ENCODE measurements around the gene C11orf54.

C11orf54 gene

DNA sequence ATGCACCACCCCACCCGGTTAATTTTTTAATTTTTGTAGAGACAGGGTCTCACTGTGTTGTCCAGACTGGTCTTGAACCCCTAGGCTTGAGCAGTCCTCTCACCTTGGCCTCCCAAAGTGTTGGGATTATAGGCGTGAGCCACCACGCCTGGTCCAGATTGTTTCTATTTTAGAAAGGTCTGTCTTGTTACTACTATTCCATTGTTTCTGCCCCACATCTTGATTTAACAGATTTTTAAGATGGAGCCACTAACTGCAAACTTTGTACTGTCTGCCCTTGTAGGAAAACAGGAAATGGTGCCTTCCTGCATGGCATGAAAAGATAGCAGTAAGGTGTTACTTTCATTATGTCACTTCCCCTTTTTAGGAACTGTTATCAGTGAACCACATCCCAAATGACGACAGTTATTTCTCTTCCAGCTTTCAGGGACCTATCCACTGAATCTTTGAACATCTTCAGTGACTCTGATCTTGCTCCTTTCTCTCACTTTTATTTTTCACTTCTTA lies 23.4 kb upstream of the C11orf54 start:
- H3K36me3 ChIP-seq (ENCODE audit: insufficient read depth, low read length), result peaks cover 69% of the 10 kb centered on the region

DNA sequence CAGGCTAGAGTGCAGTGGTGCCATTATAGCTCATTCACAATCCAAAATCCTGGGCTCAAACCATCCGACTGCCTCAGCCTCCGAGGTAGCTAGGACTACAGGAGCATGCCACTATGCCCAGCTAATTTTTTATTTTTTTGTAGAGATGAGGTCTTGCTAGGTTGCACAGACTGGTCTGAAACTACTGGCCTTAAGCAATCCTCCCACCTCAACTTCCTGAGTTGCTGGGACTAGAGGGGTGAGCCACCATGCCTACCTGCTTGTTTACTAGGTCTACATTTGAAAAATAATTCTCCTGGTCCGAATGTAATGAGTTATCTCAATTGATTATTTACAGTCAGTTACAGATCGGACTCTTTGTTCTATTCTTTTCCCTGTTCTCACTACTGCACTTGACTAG lies 22.2 kb upstream of the C11orf54 start:
- Histone ChIP-seq H3K4me2 (ENCODE audit: low read depth, low read length, poor library complexity, severe bottlenecking) (no peak overlapping the region), H3K4me3 (ENCODE audit: low read length, poor library complexity, severe bottlenecking) (no peak overlapping the region), H4K20me1 (ENCODE audit: insufficient read depth, low read length, poor library complexity, severe bottlenecking) (no peaks in the 10 kb centered on the region), H3K79me2 (ENCODE audit: insufficient read depth, low read length) (no peaks in the 10 kb centered on the region), H3K36me3 (ENCODE audit: insufficient read depth, low read length) (peaks cover 71% of the 10 kb centered on the region), H3K9me2 (replicated peaks; ENCODE audit: low read depth, low read length) (no peaks in the 10 kb centered on the region), H2AFZ (ENCODE audit: low read length) (no peak overlapping the region), H3F3A (ENCODE audit: low read depth) (0 out of 2 replicates have a peak, but pooled peaks cover 3% of the 10 kb centered on the region), H3K4me1 (ENCODE audit: insufficient read depth, low read length, poor library complexity, severe bottlenecking) (peaks cover 16% of the 10 kb centered on the region), H3K9ac (ENCODE audit: low read depth, low read length, poor library complexity, severe bottlenecking) (no peak overlapping the region), H3K27me3 (ENCODE audit: insufficient read depth, low read length, poor library complexity, severe bottlenecking) (no peaks in the 10 kb centered on the region), H3K9me3 (ENCODE audit: insufficient read depth, low read depth, low read length) (no peaks in the 10 kb centered on the region)
- TF ChIP-seq, protein P1, sequence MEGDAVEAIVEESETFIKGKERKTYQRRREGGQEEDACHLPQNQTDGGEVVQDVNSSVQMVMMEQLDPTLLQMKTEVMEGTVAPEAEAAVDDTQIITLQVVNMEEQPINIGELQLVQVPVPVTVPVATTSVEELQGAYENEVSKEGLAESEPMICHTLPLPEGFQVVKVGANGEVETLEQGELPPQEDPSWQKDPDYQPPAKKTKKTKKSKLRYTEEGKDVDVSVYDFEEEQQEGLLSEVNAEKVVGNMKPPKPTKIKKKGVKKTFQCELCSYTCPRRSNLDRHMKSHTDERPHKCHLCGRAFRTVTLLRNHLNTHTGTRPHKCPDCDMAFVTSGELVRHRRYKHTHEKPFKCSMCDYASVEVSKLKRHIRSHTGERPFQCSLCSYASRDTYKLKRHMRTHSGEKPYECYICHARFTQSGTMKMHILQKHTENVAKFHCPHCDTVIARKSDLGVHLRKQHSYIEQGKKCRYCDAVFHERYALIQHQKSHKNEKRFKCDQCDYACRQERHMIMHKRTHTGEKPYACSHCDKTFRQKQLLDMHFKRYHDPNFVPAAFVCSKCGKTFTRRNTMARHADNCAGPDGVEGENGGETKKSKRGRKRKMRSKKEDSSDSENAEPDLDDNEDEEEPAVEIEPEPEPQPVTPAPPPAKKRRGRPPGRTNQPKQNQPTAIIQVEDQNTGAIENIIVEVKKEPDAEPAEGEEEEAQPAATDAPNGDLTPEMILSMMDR (conservative IDR thresholded peaks at IDR 0.05; ENCODE audit: low read length), result no peak
- no peak for TF ChIP-seq EZH2phosphoT487 (IDR thresholded peaks at IDR 0.05; ENCODE audit: borderline replicate concordance)

More for the DNA sequence above, 23.4 kb upstream of the C11orf54 start:
- Histone ChIP-seq H3K4me2 (ENCODE audit: low read depth, low read length, poor library complexity, severe bottlenecking) (peak overlapping the region; percentile 66), H3K27me3 (ENCODE audit: insufficient read depth, low read length, poor library complexity, severe bottlenecking) (no peaks in the 10 kb centered on the region), H3K9me2 (replicated peaks; ENCODE audit: low read depth, low read length) (no peaks in the 10 kb centered on the region), H3K4me3 (ENCODE audit: low read length, poor library complexity, severe bottlenecking) (peak overlapping the region; percentile 11), H3K9ac (ENCODE audit: low read depth, low read length, poor library complexity, severe bottlenecking) (no peak overlapping the region), H3K9me3 (ENCODE audit: insufficient read depth, low read depth, low read length) (no peaks in the 10 kb centered on the region), H2AFZ (ENCODE audit: low read length) (no peak overlapping the region), H3F3A (ENCODE audit: low read depth) (0 out of 2 replicates have a peak, but pooled peaks cover 3% of the 10 kb centered on the region), H3K4me1 (ENCODE audit: insufficient read depth, low read length, poor library complexity, severe bottlenecking) (peaks cover 16% of the 10 kb centered on the region), H3K79me2 (ENCODE audit: insufficient read depth, low read length) (no peaks in the 10 kb centered on the region), H4K20me1 (ENCODE audit: insufficient read depth, low read length, poor library complexity, severe bottlenecking) (no peaks in the 10 kb centered on the region)
- TF ChIP-seq, protein P1 (conservative IDR thresholded peaks at IDR 0.05; ENCODE audit: low read length), result no peak
- TF ChIP-seq EZH2phosphoT487 (IDR thresholded peaks at IDR 0.05; ENCODE audit: borderline replicate concordance), result no peak

DNA sequence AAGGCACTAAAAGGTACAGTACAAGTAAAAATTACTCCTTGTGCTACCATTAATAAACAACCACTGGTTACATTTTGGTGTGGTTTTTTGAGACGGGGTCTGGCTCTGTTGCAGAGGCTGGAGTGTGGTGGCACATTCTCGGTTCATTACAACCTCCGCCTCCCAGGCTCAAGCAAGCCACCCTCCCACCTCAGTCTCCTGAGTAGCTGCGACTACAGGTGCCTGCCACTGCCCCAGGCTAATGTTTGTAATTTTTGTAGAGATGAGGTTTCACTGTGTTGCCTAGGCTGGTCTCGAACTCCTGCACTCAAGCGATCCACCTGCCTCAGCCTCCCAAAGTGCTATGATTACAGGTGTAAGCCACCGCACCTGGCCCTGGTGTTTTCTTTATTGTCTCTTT lies 20.9 kb upstream of the C11orf54 start:
- TF ChIP-seq EZH2phosphoT487 (IDR thresholded peaks at IDR 0.05; ENCODE audit: borderline replicate concordance), result no peak
- TF ChIP-seq, protein P1 (conservative IDR thresholded peaks at IDR 0.05; ENCODE audit: low read length), result no peak
- Histone ChIP-seq H3F3A (ENCODE audit: low read depth) (0 out of 2 replicates have a peak, but pooled peaks cover 3% of the 10 kb centered on the region), H3K36me3 (ENCODE audit: insufficient read depth, low read length) (peaks cover 66% of the 10 kb centered on the region), H3K4me3 (ENCODE audit: low read length, poor library complexity, severe bottlenecking) (no peak overlapping the region), H3K4me1 (ENCODE audit: insufficient read depth, low read length, poor library complexity, severe bottlenecking) (peaks cover 16% of the 10 kb centered on the region), H3K4me2 (ENCODE audit: low read depth, low read length, poor library complexity, severe bottlenecking) (no peak overlapping the region), H3K9me3 (ENCODE audit: insufficient read depth, low read depth, low read length) (no peaks in the 10 kb centered on the region), H2AFZ (ENCODE audit: low read length) (no peak overlapping the region), H3K79me2 (ENCODE audit: insufficient read depth, low read length) (no peaks in the 10 kb centered on the region), H3K9ac (ENCODE audit: low read depth, low read length, poor library complexity, severe bottlenecking) (no peak overlapping the region), H3K27me3 (ENCODE audit: insufficient read depth, low read length, poor library complexity, severe bottlenecking) (no peaks in the 10 kb centered on the region), H3K9me2 (replicated peaks; ENCODE audit: low read depth, low read length) (no peaks in the 10 kb centered on the region), H4K20me1 (ENCODE audit: insufficient read depth, low read length, poor library complexity, severe bottlenecking) (no peaks in the 10 kb centered on the region)
